ENCODE data around the gene PCDH18. TPM values are rescaled to one million over a fixed set of nuclear protein-coding genes. Genes with fewer than 3 reads are reported as not detected.
"Not testable (repeated sequence)": the region's sequence is repeated elsewhere in the genome, so short reads cannot be mapped to it uniquely, and the experiment has no call there.

Gene PCDH18
- polyA plus RNA-seq, 3 donors: not detected

- H3K4me1 ChIP-seq (ENCODE audit: control insufficient read depth in 1 of 2, insufficient read depth in 2 of 2, low read length in 2 of 2): no peaks in the 10 kb centered on the region
- H3K9me3 ChIP-seq (replicated peaks in 1 of 2; ENCODE audit: control insufficient read depth in 1 of 2, insufficient read depth in 1 of 2, low read length in 2 of 2): no peaks in the 10 kb centered on the region
- no peak overlapping the region for H2AFZ ChIP-seq (ENCODE audit: insufficient read depth, low read depth, low read length, poor library complexity, severe bottlenecking)
- no peak overlapping the region for H3K9ac ChIP-seq (ENCODE audit: insufficient read depth, low read length, poor library complexity, severe bottlenecking)
- TF ChIP-seq CTCF (IDR thresholded peaks at IDR 0.05): no peak
- H3K4me1 Mint-ChIP-seq: no peaks in the 10 kb centered on the region
- WGBS (ENCODE audit: insufficient coverage): no CpG with 5 or more reads among the region's 4 CpGs
- peaks cover 0 to 3% (median 0%) of the 10 kb centered on the region in 7 donors for H3K9me3 Mint-ChIP-seq
- H3K36me3 ChIP-seq (replicated peaks in 1 of 2; ENCODE audit: control insufficient read depth in 1 of 2, insufficient read depth in 2 of 2, low read length in 2 of 2): no peaks in the 10 kb centered on the region
- no peaks in the 10 kb centered on the region for H3K79me2 ChIP-seq (ENCODE audit: insufficient read depth, low read length)
- H3K4me2 ChIP-seq (replicated peaks; ENCODE audit: extremely low read depth, low read length, poor library complexity, severe bottlenecking): no peak overlapping the region
- H4K20me1 ChIP-seq (ENCODE audit: insufficient read depth, low read length): no peaks in the 10 kb centered on the region
- no peak overlapping the region for H3K27ac Mint-ChIP-seq
- DNase-seq: no peak
- intact Hi-C loops (cut with micrococcal nuclease): no loop called here
- H3K27me3 Mint-ChIP-seq (ENCODE audit: low read depth in 3 of 3): peaks cover 0 to 2% (median 0%) of the 10 kb centered on the region in 3 donors
- H3K4me3 Mint-ChIP-seq: no peak overlapping the region
- no peaks in the 10 kb centered on the region for H3K27me3 ChIP-seq (ENCODE audit: control insufficient read depth in 2 of 2, insufficient read depth in 2 of 2, low read length in 2 of 2)
- H3K4me3 ChIP-seq (replicated peaks in 1 of 3; ENCODE audit: low read depth in 2 of 3, low read length in 3 of 3): no peak overlapping the region
- no peaks in the 10 kb centered on the region for H3K36me3 Mint-ChIP-seq
- H3K27ac ChIP-seq (ENCODE audit: low read depth in 1 of 2, low read length in 2 of 2): no peak overlapping the region
These were observed 6.2 kb upstream of the PCDH18 start for GRCh38 chr4:137538526-137538925.

- H3K4me1 Mint-ChIP-seq; H3K27me3 Mint-ChIP-seq (ENCODE audit: low read depth in 3 of 3); H3K9me3 ChIP-seq (replicated peaks in 1 of 2; ENCODE audit: control insufficient read depth in 1 of 2, insufficient read depth in 1 of 2, low read length in 2 of 2); H3K27ac ChIP-seq (ENCODE audit: low read depth in 1 of 2, low read length in 2 of 2); intact Hi-C loops (cut with micrococcal nuclease); H3K27me3 ChIP-seq (ENCODE audit: control insufficient read depth in 2 of 2, insufficient read depth in 2 of 2, low read length in 2 of 2); H3K4me3 ChIP-seq (replicated peaks in 1 of 3; ENCODE audit: low read depth in 2 of 3, low read length in 3 of 3); H3K9ac ChIP-seq (ENCODE audit: insufficient read depth, low read length, poor library complexity, severe bottlenecking); H3K4me3 Mint-ChIP-seq; H3K36me3 ChIP-seq (replicated peaks in 1 of 2; ENCODE audit: control insufficient read depth in 1 of 2, insufficient read depth in 2 of 2, low read length in 2 of 2); H2AFZ ChIP-seq (ENCODE audit: insufficient read depth, low read depth, low read length, poor library complexity, severe bottlenecking); H3K4me1 ChIP-seq (ENCODE audit: control insufficient read depth in 1 of 2, insufficient read depth in 2 of 2, low read length in 2 of 2); H4K20me1 ChIP-seq (ENCODE audit: insufficient read depth, low read length); H3K9me3 Mint-ChIP-seq; DNase-seq; H3K4me2 ChIP-seq (replicated peaks; ENCODE audit: extremely low read depth, low read length, poor library complexity, severe bottlenecking); H3K36me3 Mint-ChIP-seq; H3K27ac Mint-ChIP-seq; H3K79me2 ChIP-seq (ENCODE audit: insufficient read depth, low read length): not testable (repeated sequence)
- WGBS (ENCODE audit: insufficient coverage): no CpG with 5 or more reads among the region's 3 CpGs
These were observed 5.5 kb upstream of the PCDH18 start for GRCh38 chr4:137537807-137538206.
